Measurements from ENCODE around the gene IGF2BP2. TPM values are rescaled to one million over a fixed set of nuclear protein-coding genes. Genes with fewer than 3 reads are reported as not detected.

IGF2BP2 gene
- total RNA-seq, 1 experiment from 2014 or later: 135 TPM

DNA sequence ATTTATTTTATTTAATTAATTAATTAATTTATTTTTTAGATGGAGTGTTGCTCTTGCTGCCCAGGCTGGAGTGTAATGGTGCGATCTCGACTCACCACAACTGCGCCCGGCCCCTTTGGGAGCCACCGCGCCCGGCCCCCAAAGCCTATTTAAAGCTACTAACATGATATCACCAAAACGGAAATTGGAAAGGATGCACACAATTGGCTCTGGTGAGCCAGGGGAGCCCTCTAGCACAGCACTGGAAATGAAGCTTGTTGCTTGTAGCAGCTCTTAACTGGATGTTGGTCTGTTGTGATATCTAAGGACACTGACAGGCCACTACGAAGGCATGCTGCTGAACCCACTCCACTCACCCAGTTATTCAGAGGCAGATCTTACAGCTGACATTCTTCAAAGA, 104.5 kb downstream of the IGF2BP2 start:
- peaks cover 99% of the 10 kb centered on the region for H3K79me2 ChIP-seq (ENCODE audit: insufficient read depth, low read length)
- no peaks in the 10 kb centered on the region for H3K27me3 ChIP-seq (ENCODE audit: insufficient read depth, low read length)
- H3K9ac ChIP-seq (ENCODE audit: low read length): no peak overlapping the region
- no peaks in the 10 kb centered on the region for H3K9me3 ChIP-seq (ENCODE audit: control insufficient read depth in 1 of 2, insufficient read depth in 1 of 2, low read depth in 1 of 2, low read length in 2 of 2)
- peaks cover 18 to 34% of the 10 kb centered on the region in 2 experiments for H3K4me1 ChIP-seq (ENCODE audit: control insufficient read depth in 1 of 2, insufficient read depth in 2 of 2, low read length in 2 of 2)
- BruUV-seq (replicated peaks): no TSS peak
- CTCF ChIA-PET: interaction anchor here (1.0 kb wide), 1 partner anchor 60 kb away, joined by 3 read pairs; no protein-coding TSS in a partner anchor
- TF ChIP-seq, protein P1, sequence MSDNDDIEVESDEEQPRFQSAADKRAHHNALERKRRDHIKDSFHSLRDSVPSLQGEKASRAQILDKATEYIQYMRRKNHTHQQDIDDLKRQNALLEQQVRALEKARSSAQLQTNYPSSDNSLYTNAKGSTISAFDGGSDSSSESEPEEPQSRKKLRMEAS (IDR thresholded peaks at IDR 0.05): no peak
- TF ChIP-seq TCF7L2 (IDR thresholded peaks at IDR 0.05; ENCODE audit: borderline replicate concordance, extremely low read depth, insufficient read depth, insufficient read length) (no peak), EZH2phosphoT487 (IDR thresholded peaks at IDR 0.05; ENCODE audit: borderline replicate concordance) (no peak), SP1 (IDR thresholded peaks at IDR 0.05; ENCODE audit: low read depth) (no peak), EZH2 (IDR thresholded peaks at IDR 0.05) (no peak), ELF1 (IDR thresholded peaks at IDR 0.05; ENCODE audit: borderline replicate concordance, low read depth) (no peak), ZNF274 (IDR thresholded peaks at IDR 0.05; ENCODE audit: low read depth, low read length) (no peak), EGR1 (IDR thresholded peaks at IDR 0.05; ENCODE audit: low read depth) (no peak), FOSL1 (IDR thresholded peaks at IDR 0.05; ENCODE audit: low read depth) (no peak), CBX3 (IDR thresholded peaks at IDR 0.05; ENCODE audit: low read depth) (no peak), POLR2A (IDR thresholded peaks at IDR 0.05; ENCODE audit: borderline replicate concordance, extremely low read depth, insufficient read depth, insufficient read length) (no peak), POLR2AphosphoS5 (IDR thresholded peaks at IDR 0.05; ENCODE audit: low read depth, low read length) (no peak), SRF (IDR thresholded peaks at IDR 0.05; ENCODE audit: low read depth) (no peak)
- TF ChIP-seq, protein P2, sequence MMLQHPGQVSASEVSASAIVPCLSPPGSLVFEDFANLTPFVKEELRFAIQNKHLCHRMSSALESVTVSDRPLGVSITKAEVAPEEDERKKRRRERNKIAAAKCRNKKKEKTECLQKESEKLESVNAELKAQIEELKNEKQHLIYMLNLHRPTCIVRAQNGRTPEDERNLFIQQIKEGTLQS (IDR thresholded peaks at IDR 0.05): no peak
- H3K4me3 ChIP-seq (replicated peaks in 1 of 2; ENCODE audit: low read depth in 1 of 2, low read length in 2 of 2): no peak overlapping the region
- H3K36me3 ChIP-seq (ENCODE audit: control insufficient read depth in 1 of 2, insufficient read depth in 2 of 2, low read length in 2 of 2): no peaks in the 10 kb centered on the region
- no peak for DNase-seq (ENCODE audit: low read depth, low spot score)
- no peak overlapping the region for H3K27ac ChIP-seq (ENCODE audit: low read depth, low read length)
- RAD21 ChIA-PET (ENCODE audit: low non-redundant PET in 1 of 2, low total read pairs in 2 of 2, uncharacterized antibody in 2 of 2, unreplicated experiment in 2 of 2): no interaction called here
- no peaks in the 10 kb centered on the region for H3K9me2 ChIP-seq (ENCODE audit: insufficient read depth)
- ATAC-seq: no peak
- POLR2A ChIA-PET: no interaction called here
- H4K20me1 ChIP-seq (ENCODE audit: insufficient read depth): peaks cover 7% of the 10 kb centered on the region; the same call in 1 of the 2 replicates
- intact Hi-C loops (cut with micrococcal nuclease): no loop called here
- H3K4me2 ChIP-seq (ENCODE audit: low read length): no peak overlapping the region
- H2AFZ ChIP-seq (ENCODE audit: low read depth, low read length, poor library complexity, severe bottlenecking): no peak overlapping the region

Data from HCT116 (cell line).